Renal cortex interstitium (tissue), 11 donors: ENCODE results near the gene FAM50A. TPM values are rescaled to one million over a fixed set of nuclear protein-coding genes. Genes with fewer than 3 reads are reported as not detected.

Experiments used
- DNase-seq, 11 donors: peaks; one replicate each; pipeline ENCODE4 v3.0.0-alpha.2; 2013; ENCODE audit warnings: low read depth in 9 of 11, low spot score in 4 of 11; ENCODE audit errors: extremely low read depth in 1 of 11
- polyA plus RNA-seq, 3 donors: library from polyadenylated mRNA; unstranded; fragments of 120-200 nt; gene quantifications; one replicate each; pipeline ENCODE4 v1.2.1, GENCODE V29; 2013; ENCODE audit not compliant: insufficient read length in 3 of 3

Gene FAM50A
- polyA plus RNA-seq, 3 donors, result 47.3 to 60.2 (median 54.6) TPM

DNA sequence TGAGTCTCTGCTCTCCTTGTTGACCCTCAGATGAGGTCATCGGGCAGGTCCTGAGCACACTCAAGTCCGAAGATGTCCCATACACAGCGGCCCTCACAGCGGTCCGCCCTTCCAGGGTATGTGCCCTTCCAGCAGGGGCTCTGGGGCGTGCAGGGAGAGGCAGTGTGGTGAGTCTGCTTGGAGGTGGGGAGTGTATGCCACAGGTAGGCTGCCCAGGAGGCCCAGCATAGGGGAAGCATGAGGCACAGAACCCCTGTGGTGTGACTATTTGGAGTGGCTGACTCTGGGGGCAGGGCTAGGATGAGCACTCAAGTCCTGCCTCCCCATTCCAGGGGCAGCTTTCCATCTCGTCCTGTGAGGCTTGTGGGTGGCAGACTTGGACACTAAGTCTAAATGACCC lies 10.3 kb upstream of the FAM50A start:
- DNase-seq, result no peak

DNA sequence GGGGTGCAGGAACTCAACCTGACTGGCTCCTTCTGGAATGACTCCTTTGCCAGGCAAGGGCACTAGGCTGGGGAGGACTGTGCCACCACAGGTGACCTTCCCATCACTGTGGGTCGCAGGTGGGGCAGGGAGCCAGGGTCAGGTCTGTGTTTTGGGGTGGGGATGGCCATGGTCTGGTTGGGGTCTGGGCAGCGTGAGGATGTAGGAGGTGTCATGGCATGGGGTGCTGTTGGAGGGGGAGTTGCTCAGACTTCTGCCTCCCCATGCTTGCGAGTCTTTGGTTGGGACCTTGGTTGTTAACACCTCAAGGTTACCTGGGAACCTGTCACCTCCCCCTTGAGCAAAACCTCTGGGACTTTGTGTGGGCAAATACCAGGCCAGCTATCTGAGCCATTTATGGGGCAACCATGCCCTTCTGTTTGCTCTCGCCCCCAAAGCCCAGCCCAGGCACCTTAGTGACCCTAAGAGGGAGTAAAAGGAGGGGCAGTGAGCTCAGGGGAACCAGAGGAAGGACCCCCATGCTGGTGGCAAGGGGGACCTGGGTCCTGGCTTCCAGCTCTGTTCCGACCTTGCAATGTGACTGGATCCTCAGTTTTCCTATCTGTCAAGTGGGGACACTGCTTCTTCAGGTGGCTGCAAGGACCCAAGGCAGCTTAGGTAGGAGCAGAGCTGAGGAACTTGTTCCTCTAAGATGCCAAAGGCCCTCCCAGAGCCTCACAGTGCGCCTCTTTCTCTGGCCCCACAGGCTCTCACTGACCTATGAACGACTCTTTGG lies 9.4 kb upstream of the FAM50A start:
- DNase-seq, result no peak

DNA sequence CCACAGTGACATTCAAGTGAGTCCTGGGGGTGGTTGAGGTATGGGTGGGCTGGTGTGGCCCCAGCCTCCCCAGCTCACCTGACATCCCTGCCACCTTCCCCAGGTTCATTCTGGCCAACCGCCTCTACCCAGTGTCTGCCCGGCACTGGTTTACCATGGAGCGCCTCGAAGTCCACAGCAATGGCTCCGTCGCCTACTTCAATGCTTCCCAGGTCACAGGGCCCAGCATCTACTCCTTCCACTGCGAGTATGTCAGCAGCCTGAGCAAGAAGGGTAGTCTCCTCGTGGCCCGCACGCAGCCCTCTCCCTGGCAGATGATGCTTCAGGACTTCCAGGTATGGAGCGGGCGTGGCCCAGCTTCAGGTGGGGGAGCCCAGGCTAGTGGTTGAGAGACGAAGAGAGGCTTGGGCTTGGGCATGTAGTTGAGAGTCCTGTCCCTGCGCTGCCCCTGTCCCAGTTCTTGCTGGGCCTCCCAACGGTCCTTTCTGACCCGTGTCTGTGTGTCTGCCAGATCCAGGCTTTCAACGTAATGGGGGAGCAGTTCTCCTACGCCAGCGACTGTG lies 8.7 kb upstream of the FAM50A start:
- no peak for DNase-seq

DNA sequence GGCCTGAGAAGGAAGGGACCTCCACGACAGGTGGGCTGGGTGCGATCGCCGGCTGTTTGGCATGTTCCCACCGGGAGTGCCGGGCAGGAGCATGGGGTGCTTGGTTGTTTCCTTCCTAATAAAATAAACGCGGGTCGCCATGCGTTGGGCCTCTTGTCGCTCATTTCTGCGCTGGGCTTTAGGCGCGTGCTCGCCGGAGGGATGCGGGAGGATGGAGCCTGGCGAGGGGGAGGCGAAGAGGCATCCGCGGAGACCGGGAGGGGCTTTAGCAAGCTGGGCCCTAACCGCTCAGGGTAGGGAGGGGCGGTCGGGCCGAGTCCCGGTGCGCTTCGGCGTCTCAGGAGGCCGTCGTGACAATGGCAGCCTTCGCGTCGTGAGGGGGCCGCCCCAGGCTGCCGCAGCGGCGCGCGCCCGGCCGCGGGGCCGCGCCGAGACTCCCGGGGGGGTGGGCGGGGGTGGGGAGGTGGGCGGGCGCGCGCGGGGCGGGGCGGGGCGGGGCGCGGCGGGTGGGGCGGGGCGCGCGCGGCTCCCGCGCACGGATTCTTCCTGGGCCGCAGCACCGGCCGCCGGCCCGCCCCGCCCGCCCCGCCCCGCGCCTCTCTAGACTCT lies 7.5 kb upstream of the FAM50A start:
- no peak for DNase-seq

DNA sequence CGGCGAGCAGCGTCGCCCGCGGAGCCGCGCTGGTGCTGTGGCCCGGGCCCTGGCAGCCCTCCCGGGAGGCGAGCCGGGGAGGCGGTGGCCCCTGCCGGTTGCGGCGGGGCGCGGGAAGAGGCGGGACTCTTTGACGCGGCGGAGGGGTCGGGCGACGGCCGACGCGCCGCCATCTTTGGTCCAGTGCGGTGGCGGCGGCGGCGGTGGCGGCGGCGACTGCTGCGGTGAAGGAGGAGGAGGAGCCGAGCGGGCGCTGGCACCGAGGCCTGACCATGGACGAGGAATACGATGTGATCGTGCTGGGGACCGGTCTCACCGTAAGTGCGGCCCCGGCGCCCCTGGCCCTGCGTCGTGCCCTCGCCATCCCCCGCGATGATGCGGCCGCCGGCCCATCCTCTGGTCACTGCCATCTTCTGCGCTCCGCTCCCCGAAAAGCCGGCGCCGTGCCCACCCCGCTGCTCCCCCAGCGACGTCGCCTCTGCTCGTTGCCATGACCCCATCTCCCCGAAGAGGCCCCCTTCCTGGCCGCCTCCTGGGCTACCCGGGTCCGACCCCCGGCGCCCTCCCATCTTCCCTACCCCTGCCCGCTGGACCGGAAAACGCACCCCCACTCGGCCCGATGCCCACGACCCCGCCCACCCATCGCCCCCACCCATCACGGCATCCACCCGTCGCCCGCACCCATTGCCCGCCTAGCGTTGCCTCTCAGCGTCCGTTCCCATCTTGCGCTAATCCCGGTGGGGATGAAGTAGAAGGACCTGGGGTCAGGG lies 6.8 kb upstream of the FAM50A start, which contains the start of gene GDI1:
Gene GDI1, plus strand, starts transcription at position 172 of the 770 bp plus-strand sequence. Its CDS starts 101 bp downstream, at position 273.
- no peak for DNase-seq

DNA sequence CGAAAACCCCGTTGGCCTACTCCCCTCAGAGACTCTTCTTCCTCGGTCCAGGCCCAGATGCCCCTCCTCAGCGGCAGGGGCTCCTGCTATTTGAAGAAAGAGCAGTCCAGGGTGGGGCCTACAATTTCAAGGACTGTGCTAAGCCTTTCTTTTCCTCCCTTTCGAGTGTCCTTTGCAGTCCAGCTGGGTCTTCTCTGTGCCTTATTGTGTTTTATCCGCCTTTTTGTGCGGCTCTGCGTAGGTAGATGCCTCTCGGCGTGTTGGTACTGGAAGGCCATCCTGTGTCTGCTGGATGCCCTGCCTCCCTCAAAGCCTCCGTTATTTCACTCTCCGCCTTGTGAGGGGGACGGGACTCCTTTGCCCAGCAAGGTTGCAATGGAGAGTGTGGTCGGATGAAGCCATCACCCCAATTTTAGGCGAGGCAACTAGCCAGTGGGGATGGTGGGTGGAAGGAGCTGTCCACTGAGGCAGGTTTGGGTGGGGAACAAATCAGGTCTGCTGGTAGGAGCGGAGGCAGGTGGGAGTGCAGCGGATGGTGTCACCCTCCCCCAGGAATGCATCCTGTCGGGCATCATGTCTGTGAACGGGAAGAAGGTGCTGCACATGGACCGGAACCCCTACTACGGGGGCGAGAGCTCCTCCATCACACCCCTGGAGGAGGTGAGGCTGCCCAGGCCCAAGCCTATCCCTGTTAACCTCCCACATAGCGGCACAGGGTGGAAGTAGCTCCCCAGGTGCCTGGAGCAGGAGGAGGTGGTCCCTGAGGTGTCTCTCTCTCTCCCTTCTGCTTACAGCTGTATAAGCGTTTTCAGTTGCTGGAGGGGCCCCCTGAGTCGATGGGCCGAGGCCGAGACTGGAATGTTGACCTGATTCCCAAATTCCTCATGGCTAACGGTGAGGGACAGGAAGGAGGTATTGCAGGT lies 5.7 kb upstream of the FAM50A start:
- no peak for DNase-seq

DNA sequence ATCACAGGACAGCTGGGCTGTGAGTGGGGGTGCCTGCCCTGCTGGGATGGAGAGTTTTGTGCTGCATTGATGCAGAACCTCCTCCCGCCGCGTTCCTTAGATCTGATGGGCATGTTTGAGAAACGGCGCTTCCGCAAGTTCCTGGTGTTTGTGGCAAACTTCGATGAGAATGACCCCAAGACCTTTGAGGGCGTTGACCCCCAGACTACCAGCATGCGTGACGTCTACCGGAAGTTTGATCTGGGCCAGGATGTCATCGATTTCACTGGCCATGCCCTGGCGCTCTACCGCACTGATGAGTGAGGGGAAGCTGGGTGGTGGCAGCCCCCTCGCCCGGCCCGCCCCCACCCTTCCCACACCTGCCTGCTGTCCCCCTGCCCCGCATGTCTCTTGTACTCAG lies 4.1 kb upstream of the FAM50A start:
- no peak for DNase-seq

DNA sequence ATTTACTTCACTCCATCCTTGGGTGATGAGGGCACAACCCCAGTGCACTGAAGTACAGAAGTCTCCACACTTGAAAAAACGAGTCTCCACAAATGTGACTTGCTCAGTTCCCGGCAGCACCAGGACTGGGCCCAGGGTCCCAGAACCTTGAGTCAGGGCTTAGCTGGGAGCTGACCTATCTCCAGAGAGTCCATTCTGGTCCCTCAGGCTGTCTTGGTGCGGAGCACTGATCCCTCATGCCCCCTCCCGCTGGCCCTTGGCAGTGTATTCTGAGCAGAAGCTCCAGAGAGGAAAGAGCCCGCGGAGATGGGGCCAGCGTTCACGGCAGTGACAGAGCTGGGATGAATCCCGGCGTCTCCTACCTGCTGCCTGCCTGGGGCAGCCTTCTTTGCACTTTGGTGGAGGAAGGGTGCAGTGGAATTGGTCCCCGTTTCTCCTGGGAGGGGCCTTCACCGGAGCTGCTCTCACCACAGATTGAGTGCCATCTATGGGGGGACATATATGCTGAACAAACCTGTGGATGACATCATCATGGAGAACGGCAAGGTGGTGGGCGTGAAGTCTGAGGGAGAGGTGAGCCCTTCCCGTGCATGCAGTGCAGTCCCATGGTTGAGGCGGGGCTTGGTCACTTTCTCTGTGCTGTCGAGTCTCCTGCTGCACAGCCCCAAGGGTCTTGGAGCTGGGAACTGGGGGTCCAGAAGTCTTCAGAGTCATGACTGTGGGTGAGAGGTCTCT lies 3.2 kb upstream of the FAM50A start:
- no peak for DNase-seq

DNA sequence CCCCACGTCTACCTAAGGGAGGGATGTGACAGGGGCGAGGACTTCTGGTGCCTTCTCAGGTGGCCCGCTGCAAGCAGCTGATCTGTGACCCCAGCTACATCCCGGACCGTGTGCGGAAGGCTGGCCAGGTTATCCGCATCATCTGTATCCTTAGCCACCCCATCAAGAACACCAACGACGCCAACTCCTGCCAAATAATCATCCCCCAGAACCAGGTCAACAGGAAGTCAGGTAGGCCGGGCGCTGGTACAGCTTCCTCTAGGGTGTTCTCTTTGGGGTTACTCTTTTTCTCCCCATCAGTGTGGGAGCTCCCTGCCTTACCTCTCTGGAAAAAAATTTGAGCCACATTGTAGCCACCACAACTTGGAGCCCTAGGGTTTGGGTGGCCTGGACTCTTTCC lies 2.4 kb upstream of the FAM50A start:
- no peak for DNase-seq

DNA sequence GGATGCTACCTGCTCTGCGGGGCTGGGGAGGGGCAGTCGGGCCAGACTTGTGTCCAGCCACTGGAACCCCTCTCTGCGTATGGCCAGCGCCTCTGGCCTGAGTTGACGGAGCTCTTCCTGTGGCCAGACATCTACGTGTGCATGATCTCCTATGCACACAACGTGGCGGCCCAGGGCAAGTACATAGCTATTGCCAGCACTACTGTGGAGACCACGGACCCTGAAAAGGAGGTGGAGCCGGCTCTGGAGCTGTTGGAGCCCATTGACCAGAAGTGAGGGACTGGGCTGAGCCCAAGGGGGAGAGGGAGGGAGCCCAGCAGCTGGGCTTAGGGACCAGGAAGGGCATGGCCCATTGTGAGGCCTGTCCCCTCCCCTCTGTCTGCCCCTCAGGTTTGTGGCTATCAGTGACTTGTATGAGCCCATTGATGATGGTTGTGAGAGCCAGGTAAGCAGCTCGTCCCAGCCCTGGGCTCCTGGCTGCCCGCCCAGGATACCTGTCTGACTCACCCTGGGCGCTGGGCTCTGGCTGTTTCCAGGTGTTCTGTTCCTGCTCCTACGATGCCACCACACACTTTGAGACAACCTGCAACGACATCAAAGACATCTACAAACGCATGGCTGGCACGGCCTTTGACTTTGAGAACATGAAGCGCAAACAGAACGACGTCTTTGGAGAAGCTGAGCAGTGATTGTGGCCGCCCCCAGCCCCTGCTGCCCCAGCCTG lies 1.8 kb upstream of the FAM50A start:
- no peak for DNase-seq

DNA sequence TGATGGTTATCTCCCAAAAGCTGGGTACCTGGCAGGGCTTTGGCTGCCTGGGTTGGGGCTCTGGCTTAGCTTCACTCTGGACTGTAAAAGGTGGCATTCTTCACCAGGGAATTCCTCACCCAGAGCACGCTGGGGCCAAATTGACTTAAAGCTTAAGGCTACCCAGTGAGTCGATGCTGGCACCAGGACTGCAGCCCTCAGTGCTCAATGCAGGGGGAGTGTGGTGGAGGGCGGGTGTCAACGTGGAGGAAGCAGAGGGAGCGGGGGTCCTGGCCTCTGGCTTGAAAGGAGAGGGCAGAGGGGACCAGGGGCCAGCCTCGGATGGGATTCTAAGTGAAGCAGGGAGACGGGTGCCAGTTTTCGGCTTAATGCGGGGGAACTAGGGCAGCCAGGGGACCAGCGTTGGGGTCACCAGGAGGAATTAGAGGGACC lies 446 bp upstream of the FAM50A start:
- DNase-seq, result no peak

DNA sequence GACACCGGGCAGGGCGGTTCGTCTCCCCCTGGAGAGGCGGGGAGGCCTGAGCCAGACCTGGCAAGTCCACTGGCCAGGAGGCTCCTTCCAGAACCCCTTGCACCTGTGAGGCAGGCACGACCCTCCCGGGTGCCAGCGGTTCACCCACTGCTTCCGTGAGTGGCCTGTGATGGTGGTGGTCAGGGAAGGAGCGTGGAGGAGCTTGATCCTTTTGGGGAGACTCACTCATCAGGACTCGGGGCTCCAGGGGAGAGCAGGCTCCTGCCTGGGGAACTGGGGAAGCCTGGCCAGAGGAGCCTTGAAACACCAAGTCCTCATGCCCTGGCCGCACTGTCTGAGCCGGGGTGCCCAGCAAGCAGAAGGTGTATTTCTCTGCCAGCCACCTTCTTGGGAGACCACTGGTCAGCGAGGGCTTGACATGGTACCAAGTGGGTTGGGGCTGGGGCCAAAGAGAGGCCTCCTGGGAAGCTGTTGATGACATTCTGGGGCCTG lies 860 bp downstream of the FAM50A start:
- DNase-seq, result no peak

DNA sequence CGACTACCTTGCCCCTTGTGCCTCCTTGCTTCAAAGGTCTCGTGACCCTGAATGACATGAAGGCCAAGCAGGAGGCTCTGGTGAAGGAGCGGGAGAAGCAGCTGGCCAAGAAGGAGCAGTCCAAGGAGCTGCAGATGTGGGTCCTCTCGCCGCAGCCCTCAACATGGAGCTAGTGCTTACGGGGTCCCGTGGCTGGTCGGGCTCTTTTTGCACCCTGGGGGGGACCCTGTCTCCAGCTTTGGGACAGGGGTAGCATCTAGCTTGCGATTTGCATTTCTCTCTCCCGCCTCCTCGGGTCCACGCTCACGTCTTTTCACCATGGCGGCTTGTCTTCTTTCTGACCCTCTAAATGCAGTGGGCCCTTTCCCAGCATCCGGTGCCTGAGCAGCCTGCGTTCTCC lies 1.8 kb downstream of the FAM50A start:
- DNase-seq, result no peak

DNA sequence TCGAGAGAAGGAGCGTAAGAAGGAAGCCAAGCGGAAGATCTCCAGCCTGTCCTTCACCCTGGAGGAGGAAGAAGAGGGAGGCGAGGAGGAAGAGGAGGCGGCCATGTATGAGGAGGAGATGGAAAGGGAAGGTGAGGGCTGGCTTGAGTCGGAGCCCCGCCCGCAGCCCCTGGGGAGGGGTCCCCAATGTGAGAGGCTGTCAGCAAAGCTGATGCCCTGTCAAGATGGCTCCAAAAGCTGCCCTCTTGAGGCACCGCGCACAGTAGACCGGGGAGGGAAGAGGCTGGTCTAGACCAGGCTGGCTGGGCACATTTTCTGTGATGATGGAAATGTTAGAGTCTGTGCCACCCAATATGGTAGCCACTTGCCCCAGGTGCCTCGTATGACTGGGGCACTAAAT lies 2.5 kb downstream of the FAM50A start:
- no peak for DNase-seq

DNA sequence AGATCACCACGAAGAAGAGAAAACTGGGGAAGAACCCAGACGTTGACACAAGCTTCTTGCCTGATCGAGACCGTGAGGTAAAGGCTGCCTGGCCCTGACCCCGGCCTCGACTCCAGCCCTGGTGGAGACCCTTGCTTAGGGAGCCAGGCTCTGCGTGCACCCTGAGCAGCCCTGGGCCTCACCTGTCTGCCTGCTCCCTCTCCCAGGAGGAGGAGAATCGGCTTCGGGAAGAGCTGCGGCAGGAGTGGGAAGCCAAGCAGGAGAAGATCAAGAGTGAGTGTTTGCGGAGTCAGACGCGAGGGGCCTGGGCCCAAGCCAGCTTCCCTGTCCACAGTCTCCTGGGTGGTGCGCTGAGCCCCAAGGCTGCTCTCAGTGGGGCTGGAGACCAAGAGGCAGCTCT lies 4.5 kb downstream of the FAM50A start:
- no peak for DNase-seq

DNA sequence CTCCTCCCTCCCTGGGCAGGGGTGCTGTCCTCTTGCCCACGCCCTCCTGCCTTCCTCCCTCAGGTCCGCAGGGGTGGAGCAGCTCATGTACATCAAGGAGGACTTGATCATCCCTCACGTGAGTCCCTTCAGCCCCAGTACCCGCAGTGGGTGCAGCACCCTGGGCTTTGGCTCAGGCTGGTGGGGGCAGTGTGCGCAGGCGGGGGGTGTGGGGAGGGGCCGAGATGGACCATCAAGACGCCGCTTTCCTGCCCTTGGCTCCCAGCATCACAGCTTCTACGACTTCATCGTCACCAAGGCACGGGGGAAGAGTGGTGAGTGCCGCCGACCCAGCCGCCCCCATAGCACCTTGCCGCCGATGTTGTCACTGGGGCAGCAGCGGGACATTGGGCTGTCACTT lies 5.7 kb downstream of the FAM50A start:
- no peak for DNase-seq

DNA sequence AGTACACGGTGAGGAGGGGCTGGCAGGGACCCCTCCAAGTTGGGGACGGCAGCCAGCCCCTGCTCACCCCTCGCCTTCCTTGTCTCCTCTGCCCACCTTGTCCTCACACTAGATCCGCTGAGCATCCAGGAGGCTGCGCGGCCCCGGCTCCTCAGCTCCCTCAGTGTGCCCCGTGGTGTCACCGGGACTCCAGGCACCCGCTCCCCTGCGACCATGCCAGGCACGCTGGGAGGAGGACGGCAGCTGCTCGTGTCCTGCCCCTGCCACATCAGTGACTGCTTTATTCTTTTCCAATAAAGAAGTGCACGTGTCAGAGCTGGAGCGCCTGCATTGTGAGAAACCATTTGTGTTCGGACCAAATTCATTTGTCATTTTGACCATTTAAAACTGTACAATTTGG lies 6.4 kb downstream of the FAM50A start:
- DNase-seq, result no peak
